DMS153 (cell line): ENCODE results near the gene CCNA1.

ENCODE experiments used
- DNase-seq: peaks from one replicate; lab custom pipeline; 2025; lab: John Stamatoyannopoulos, UW

CCNA1 gene

GRCh38 chr13:36432106-36432544 is at the start of gene CCNA1:
Gene CCNA1, plus strand, starts transcription at chr13:36432495. Its CDS starts 562 bp downstream, at chr13:36433057.
- no peak for DNase-seq

GRCh38 chr13:36385489-36385888 is 46.8 kb upstream of the CCNA1 start:
- no peak for DNase-seq

DNA sequence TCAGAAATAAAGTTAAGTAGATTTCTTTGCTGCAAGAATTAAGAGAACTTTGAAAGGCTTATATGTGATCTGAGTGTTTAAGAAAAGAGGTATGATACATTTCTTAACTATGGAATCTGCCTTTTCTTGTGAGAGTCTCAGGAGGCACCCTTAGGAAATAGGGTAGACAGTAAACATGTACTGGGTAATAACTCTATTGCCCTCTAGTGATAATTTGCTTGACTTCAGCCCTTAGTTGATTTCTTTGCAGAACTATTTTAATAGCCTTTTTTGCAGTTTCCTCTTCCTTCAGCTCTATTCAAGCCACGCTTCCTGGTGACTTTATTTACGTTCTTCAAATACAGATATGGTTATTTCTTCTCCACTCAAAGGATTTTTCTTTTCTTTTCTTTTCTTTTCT is 37.0 kb upstream of the CCNA1 start:
- DNase-seq = no peak

- no peak for DNase-seq
These were observed 27.1 kb upstream of the CCNA1 start for GRCh38 chr13:36405151-36405550.

GRCh38 chr13:36412736-36413135 is 19.6 kb upstream of the CCNA1 start:
- no peak for DNase-seq

- DNase-seq = no peak
These were observed 19.1 kb upstream of the CCNA1 start for GRCh38 chr13:36413161-36413560.

GRCh38 chr13:36414461-36414860 is 17.8 kb upstream of the CCNA1 start:
- no peak for DNase-seq

DNA sequence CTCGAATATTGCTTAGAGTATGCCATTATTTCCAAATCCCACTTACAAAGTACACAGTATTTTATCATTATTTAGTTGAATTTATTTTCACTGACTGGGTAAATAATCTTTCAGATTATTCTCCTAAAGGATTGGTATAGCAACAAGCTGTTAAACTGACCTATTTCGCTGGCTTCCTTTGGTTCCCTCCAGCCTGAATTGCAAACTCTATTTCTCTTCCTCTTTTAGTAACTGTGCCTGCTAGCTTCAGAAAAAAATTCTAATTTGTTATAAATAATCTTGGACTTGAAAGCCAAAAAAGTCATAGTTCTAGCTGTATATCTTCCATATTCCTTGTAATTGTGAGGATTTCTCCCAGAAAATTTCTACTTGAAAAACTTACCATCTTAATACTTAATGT is 15.0 kb upstream of the CCNA1 start:
- no peak for DNase-seq

DNA sequence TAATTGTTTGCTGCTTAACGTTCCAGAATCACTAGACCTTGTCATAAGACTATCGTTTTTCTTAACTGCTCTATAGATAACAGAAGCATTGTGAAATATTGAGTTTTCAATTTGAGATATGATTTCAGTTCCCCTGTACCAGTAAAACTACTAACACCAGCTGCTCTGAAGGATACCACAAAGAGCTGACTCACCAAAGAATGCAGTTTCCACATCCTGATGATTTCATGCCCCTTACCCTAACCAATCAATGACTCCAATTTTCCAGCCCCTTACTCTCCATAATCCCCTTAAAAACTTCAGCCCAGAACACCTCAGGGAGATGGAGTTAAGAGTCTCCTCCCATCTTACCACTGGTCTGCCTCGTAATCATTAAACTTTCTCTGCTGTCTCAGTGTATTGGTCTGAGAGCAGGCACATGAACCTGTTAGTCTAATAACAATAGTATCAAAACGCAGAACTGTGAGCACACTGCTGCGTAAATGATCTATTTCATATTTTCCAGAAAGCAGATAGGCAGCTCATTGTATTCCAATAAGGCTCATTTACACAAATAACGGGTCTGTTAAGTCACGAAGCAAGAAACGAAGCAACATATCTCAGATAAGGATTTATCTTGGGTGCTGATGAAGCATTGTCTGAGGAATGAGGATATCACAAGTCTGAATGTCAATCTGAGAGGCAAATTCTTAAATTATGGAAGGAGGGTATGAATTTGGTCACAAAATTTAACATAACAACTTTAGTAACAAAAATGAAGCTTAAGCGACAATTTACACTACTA is 14.1 kb upstream of the CCNA1 start:
- DNase-seq = no peak

DNA sequence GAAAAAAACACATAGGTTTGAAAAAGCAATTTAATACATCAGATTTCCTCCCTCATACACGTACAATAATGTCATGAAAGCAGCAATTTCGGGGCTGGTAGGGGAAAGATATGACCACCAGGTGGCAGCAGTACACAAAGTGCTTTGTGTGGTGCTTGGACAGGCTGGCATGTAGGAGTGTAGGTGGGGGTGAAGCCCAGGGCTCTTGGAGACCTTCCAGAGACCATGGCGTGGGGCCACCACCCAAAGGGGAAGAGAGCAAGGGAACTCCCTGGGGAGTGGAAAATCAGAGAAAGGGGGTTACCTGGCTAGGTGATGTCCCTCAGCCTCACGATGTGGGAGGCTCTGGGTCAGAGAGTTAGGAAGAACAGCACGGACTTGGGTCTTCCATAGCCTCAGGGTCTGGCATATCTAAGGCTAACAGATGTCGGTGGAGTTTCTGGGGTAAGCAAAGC is 11.8 kb upstream of the CCNA1 start:
- DNase-seq = peak; percentile 26

GRCh38 chr13:36421447-36421846 is 10.8 kb upstream of the CCNA1 start:
- DNase-seq = no peak

DNA sequence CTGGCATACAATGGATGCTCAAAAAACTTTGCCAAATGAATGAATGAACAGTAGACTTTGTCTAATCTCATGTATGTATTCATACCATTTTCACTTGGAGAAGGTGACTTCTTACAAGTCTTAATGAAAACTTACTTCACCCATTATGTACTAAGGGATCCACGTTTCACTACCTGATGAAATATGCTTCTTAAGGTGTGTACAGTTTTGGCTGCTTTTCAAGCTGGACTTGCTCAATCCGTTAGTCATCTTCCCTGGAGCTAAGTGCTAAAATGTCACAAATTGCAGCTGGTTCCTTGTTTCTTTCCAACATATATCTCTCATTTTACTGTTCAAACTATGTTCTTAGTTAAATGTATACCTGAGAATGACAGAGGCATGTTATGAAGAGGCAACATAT is 4.2 kb upstream of the CCNA1 start:
- no peak for DNase-seq

GRCh38 chr13:36430247-36431203 is 1.8 kb upstream of the CCNA1 start:
- DNase-seq = no peak

DNA sequence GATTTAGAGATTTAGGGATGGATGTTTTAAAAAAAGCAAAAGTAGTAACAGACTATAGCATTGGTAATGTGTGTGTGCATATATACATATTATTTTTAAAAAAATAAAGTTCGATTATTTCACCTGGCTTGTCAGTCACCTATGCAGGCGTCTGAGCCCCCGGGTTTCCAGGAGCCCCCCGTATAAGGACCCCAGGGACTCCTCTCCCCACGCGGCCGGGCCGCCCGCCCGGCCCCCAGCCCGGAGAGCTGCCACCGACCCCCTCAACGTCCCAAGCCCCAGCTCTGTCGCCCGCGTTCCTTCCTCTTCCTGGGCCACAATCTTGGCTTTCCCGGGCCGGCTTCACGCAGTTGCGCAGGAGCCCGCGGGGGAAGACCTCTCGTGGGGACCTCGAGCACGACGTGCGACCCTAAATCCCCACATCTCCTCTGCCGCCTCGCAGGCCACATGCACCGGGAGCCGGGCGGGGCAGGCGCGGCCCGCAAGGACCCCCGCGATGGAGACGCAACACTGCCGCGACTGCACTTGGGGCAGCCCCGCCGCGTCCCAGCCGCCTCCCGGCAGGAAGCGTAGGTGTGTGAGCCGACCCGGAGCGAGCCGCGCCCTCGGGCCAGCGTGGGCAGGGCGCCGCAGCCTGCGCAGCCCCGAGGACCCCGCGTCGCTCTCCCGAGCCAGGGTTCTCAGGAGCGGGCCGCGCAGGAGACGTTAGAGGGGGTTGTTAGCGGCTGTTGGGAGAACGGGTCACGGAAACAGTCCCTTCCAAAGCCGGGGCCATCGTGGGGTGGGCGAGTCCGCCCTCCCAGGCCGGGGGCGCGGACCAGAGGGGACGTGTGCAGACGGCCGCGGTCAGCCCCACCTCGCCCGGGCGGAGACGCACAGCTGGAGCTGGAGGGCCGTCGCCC is 840 bp upstream of the CCNA1 start:
- DNase-seq = no peak

DNA sequence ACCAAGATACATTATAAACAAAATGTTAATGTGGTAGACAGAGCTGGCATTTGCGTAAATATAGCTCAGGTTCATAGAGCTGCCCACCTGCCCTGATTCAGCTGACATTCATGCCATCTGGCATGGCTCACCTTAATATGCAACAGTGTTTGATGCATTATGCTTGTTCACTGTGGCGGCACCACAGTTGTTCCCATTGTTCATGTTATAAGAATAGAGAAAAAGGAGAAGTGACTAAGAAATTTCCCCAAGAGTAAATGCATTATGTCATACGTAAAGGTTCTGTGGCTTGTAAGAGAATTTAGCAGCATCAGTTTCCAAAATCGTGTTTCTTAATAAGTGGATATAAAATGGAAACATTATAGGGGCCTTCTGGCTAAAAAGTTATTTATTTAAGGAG is 4.5 kb downstream of the CCNA1 start:
- no peak for DNase-seq

DNA sequence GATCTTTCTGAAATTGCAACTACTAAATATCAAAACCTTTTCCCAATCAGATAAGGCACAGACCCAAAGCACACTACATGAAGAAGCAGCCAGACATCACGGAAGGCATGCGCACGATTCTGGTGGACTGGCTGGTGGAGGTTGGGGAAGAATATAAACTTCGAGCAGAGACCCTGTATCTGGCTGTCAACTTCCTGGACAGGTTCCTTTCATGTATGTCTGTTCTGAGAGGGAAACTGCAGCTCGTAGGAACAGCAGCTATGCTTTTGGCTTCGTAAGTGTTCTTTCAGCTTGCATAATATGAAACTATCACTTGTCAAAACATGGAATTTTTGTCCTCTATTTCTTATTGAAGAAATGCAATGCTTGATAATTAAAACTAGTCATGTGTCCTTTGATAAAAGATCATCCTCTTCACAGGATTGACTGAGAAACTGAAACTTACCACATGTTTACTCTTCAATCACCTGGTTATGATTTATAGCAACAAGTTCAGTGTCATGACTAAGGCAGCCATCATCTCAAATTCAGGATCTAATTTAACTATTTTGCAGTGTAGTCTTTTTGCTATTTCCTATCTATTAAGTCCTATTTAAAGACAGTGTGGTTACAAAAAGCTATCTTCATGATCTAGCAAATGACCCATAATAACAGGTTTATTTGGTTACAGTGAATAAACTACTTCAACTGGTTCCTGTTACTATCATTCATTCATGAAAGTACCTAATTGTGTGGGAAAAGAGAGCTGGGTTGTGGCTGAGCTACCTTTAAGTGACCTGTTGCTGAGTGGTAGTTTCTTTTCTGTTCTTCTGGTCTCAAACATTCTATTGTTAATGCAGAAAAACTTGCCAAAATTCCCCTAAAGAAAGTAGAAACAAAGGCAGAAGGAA is 6.5 kb downstream of the CCNA1 start:
- DNase-seq = no peak

DNA sequence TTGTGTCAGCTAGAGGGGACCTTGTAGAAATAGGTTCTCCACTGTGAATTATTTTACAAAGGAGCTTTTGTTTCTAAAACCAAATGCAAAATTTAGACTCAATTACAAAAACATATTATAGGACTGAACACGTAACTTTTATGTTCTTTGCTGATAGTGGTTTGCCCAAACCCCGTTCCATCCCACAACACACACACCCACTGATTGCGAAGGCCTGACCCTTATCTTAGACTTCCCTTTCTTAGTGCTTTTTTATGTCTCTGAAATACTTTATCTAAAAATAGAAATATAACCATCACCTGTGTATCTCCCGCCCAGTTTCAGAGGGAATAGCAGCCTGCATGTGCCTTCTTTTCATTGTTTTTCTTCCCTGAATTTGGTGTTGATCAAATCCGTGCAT is 13.0 kb downstream of the CCNA1 start:
- no peak for DNase-seq

DNA sequence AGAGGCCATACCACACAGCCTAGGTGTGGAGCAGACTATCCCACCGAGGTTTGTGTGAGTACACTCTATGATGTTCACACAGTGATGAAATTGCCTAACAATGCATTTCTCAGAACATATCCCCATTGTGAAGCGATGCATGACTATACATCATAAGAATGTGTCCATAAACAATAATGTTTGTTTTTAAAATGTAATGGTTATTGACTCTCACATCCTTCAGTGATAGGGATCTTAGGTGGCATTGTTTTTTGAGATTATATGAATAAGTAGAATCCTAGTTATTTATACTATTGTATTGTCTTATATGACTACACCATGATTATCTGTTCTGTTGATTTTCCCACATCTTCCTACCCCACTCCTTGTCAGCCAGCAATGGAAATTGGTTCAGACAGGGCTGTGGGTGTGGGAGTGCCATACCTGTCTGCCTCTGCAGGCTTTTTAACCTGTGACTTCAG is 13.6 kb downstream of the CCNA1 start:
- no peak for DNase-seq

- DNase-seq = no peak
These were observed 15.2 kb downstream of the CCNA1 start for GRCh38 chr13:36447501-36447900.

DNA sequence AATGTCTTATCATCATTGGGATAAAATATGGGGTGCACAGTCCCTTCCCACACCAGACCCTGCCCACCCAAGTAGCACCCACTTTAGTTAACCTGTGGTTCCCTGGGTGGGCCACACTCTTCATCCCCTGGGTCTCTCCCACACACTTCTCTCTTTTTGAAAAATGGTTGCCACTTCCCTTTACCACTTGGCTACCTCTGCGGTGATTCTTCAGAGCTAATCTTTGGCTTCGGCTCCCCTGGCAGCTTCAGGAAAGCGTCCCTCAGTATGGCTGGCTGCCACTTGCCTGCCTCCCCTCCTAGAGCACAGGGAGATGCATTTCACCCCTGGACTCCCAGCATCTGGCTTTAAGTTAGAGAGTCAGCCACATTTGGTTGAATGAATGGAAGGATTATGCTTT is 18.2 kb downstream of the CCNA1 start:
- no peak for DNase-seq

DNA sequence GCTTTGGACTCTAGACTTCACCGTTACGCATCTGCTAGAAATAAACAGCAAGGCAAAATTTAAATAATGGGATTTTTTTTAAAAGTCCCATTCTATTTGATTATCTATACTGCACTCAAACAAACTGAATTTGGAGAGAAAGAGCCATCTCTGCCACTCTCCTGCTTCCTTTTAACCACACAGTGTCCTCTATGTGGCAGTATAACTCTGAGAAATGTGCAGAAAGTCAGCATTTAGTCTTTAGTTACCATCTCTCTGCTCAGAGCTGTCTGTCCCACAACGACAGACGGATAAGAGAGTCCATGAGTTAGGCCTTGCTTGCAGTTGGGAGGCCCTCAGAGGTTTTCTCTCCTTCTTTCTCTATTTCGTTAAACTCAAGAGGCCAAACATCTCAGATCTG is 21.2 kb downstream of the CCNA1 start:
- DNase-seq = peak; percentile 40
